LoVo (cell line): ENCODE measurements around the gene MED27.

Experiments used
- DNase-seq: peaks from one replicate; pipeline ENCODE4 v3.0.0-alpha.2; 2016; ENCODE audit warnings: low spot score

The MED27 gene

GRCh38 chr9:131851414-131851813 is 228.3 kb downstream of the MED27 start:
- DNase-seq, result no peak

- DNase-seq, result no peak
These were observed 230.3 kb downstream of the MED27 start for GRCh38 chr9:131849391-131849790.

GRCh38 chr9:131848570-131849160 is 231.0 kb downstream of the MED27 start:
- DNase-seq, result no peak

- no peak for DNase-seq
These were observed 231.9 kb downstream of the MED27 start for GRCh38 chr9:131847665-131848354.

- DNase-seq, result no peak
These were observed 234.1 kb downstream of the MED27 start for GRCh38 chr9:131845305-131846298.

GRCh38 chr9:131844745-131845118 is 234.9 kb downstream of the MED27 start:
- no peak for DNase-seq

GRCh38 chr9:131843989-131844744 is 235.5 kb downstream of the MED27 start:
- DNase-seq, result no peak

- no peak for DNase-seq
These were observed 237.8 kb downstream of the MED27 start for GRCh38 chr9:131841765-131842318.

- no peak for DNase-seq
These were observed 238.6 kb downstream of the MED27 start for GRCh38 chr9:131840751-131841702.

GRCh38 chr9:131840220-131840619 is 239.4 kb downstream of the MED27 start:
- no peak for DNase-seq

GRCh38 chr9:131839281-131840084 is 240.2 kb downstream of the MED27 start:
- DNase-seq, result no peak

- DNase-seq, result no peak
These were observed 241.0 kb downstream of the MED27 start for GRCh38 chr9:131838530-131839280.

- DNase-seq, result no peak
These were observed 241.8 kb downstream of the MED27 start for GRCh38 chr9:131837836-131838235.

- no peak for DNase-seq
These were observed 242.4 kb downstream of the MED27 start for GRCh38 chr9:131837316-131837715.

- DNase-seq, result no peak
These were observed 242.9 kb downstream of the MED27 start for GRCh38 chr9:131836607-131837315.

- no peak for DNase-seq
These were observed 243.6 kb downstream of the MED27 start for GRCh38 chr9:131836021-131836420.

GRCh38 chr9:131835151-131835910 is 244.3 kb downstream of the MED27 start:
- no peak for DNase-seq

GRCh38 chr9:131834721-131835120 is 244.9 kb downstream of the MED27 start:
- DNase-seq, result no peak
